GM12878 (cell line): Measurements from ENCODE around the gene TMEM255A. TPM values are rescaled to one million over a fixed set of nuclear protein-coding genes. Genes with fewer than 3 reads are reported as not detected.

Experiments
- ATAC-seq: fragments of 200-7000 bp; cut with Tn5 transposase; 3 replicates; pipeline ENCODE4 v1.9.1; 2020; ENCODE audit warnings: mild to moderate bottlenecking, moderate library complexity
- BruUV-seq: library from RNA; stranded (reverse); fragments of 400-500 nt; replicated peaks from 2 replicates; lab custom pipeline; 2021; lab: Mats Ljungman, UMichigan
- CTCF ChIA-PET: fragments of 300-600 bp; sonication (Branson Sonifier 250); formaldehyde crosslinking; extraction: SDS; loops from one replicate; lab custom pipeline; 2021; ENCODE audit warnings: inconsistent platforms; lab: Yijun Ruan, JAX
- POLR2A ChIA-PET: fragments of 350-600 bp; formaldehyde crosslinking; extraction: SDS; loops from one replicate; lab custom pipeline; 2021; ENCODE audit warnings: inconsistent platforms; lab: Charles Lee
- RAD21 ChIA-PET: fragments of 300-600 bp; sonication (Branson Sonifier 250); formaldehyde crosslinking; loops from one replicate; lab custom pipeline; 2023; ENCODE audit warnings: antibody characterized with exemption; ENCODE audit not compliant: unreplicated experiment; lab: Charles Lee
- SMC1A ChIA-PET: fragments of 300-600 bp; sonication (Branson Sonifier 250); formaldehyde crosslinking; loops from one replicate; lab custom pipeline; 2023; ENCODE audit not compliant: unreplicated experiment, uncharacterized antibody; lab: Charles Lee
- DNase-seq: peaks from one replicate; pipeline ENCODE4 v3.0.0-alpha.2; 2011; ENCODE audit warnings: low read depth, low spot score
- FAIRE-seq: peaks from 3 replicates; lab custom pipeline; 2011; peaks lifted over from hg19 to GRCh38; lab: Jason Lieb, UNC
- H2AFZ ChIP-seq: 2 replicates; pipeline ENCODE4 v1.6.0; 2011; ENCODE audit warnings: low read depth, low read length, control low read depth; ENCODE audit not compliant: control insufficient read depth
- H3K27ac ChIP-seq: 2 replicates; pipeline ENCODE4 v1.5.1; 2011; ENCODE audit warnings: control low read depth; ENCODE audit not compliant: control insufficient read depth, insufficient read depth
- H3K27me3 ChIP-seq, 2 experiments: replicated peaks in 1 of 2; 2 replicates each; pipeline versions ENCODE4 v1.6.0 to v1.6.1; 2011; ENCODE audit warnings: low read length in 1 of 2; ENCODE audit not compliant: control insufficient read depth in 2 of 2, insufficient read depth in 2 of 2
- H3K36me3 ChIP-seq, 2 experiments: 2 replicates each; pipeline ENCODE4 v1.5.1; 2011; ENCODE audit warnings: low read length in 1 of 2; ENCODE audit not compliant: control insufficient read depth in 2 of 2, insufficient read depth in 2 of 2
- H3K4me1 ChIP-seq: 2 replicates; pipeline ENCODE4 v1.6.1; 2011; ENCODE audit warnings: mild to moderate bottlenecking, low read length, moderate library complexity, mixed read lengths; ENCODE audit not compliant: control insufficient read depth, insufficient read depth
- H3K4me2 ChIP-seq: 2 replicates; pipeline ENCODE4 v1.6.0; 2011; ENCODE audit warnings: control low read depth; ENCODE audit not compliant: control insufficient read depth, insufficient read depth
- H3K4me3 ChIP-seq: fragments of 200-600 bp; sonication (generic); 2 replicates; pipeline ENCODE4 v1.5.1; 2016
- H3K79me2 ChIP-seq: 2 replicates; pipeline ENCODE4 v1.6.0; 2011; ENCODE audit warnings: low read length; ENCODE audit not compliant: control insufficient read depth, insufficient read depth
- H3K9ac ChIP-seq: 2 replicates; pipeline ENCODE4 v1.8.0; 2011; ENCODE audit warnings: low read length, control low read depth, mixed read lengths; ENCODE audit not compliant: control insufficient read depth, insufficient read depth
- H3K9me3 ChIP-seq: replicated peaks from 3 replicates; pipeline ENCODE4 v1.5.1; 2011; ENCODE audit warnings: mild to moderate bottlenecking, low read length; ENCODE audit not compliant: control insufficient read depth, insufficient read depth
- H4K20me1 ChIP-seq: 2 replicates; pipeline ENCODE4 v1.6.0; 2011; ENCODE audit not compliant: control insufficient read depth, insufficient read depth
- CHD1 ChIP-seq: IDR thresholded peaks from 2 replicates; pipeline ENCODE4 v1.6.1; 2012; ENCODE audit warnings: low read depth, low read length, improper control_type of control experiment
- CHD2 ChIP-seq: IDR thresholded peaks from 2 replicates; pipeline ENCODE4 v1.6.1; 2011; ENCODE audit warnings: low read depth, low read length, improper control_type of control experiment, borderline replicate concordance
- CREB1 ChIP-seq: IDR thresholded peaks from 2 replicates; pipeline ENCODE4 v1.6.1; 2012; ENCODE audit warnings: low read depth, mild to moderate bottlenecking, inconsistent platforms
- CTCF ChIP-seq, 3 experiments: IDR thresholded peaks in 2 of 3; conservative IDR thresholded peaks in 1 of 3; 2 replicates each; pipeline ENCODE4 v1.5.1; 2011; ENCODE audit warnings: low read depth in 3 of 3, low read length in 3 of 3, mild to moderate bottlenecking in 3 of 3, control low read depth in 2 of 3, moderate library complexity in 2 of 3, inconsistent platforms in 1 of 3, mixed read lengths in 1 of 3; ENCODE audit not compliant: control insufficient read depth in 2 of 3, insufficient read depth in 1 of 3; ENCODE audit errors: extremely low read depth in 1 of 3
- ELK1 ChIP-seq: IDR thresholded peaks from 2 replicates; pipeline ENCODE4 v1.6.1; 2012; ENCODE audit warnings: low read depth, low read length, improper control_type of control experiment
- FOXK2 ChIP-seq: fragments of 450-650 bp; IDR thresholded peaks from 2 replicates; pipeline ENCODE4 v1.6.1; 2017; ENCODE audit warnings: mild to moderate bottlenecking, moderate library complexity
- HCFC1 ChIP-seq: fragments of 150-350 bp; IDR thresholded peaks from 2 replicates; pipeline ENCODE4 v1.6.1; 2014; ENCODE audit warnings: low read length
- IRF3 ChIP-seq: fragments of 450-650 bp; IDR thresholded peaks from 2 replicates; pipeline ENCODE4 v1.6.1; 2014; ENCODE audit warnings: mild to moderate bottlenecking
- KAT2A ChIP-seq: conservative IDR thresholded peaks from 2 replicates; pipeline ENCODE4 v1.6.1; 2011; ENCODE audit warnings: low read depth, low read length; ENCODE audit not compliant: control insufficient read depth
- LARP7 ChIP-seq: fragments of 450-650 bp; IDR thresholded peaks from 2 replicates; pipeline ENCODE4 v1.6.1; 2017; ENCODE audit warnings: mild to moderate bottlenecking
- MYB ChIP-seq: fragments of 150-350 bp; IDR thresholded peaks from 2 replicates; pipeline ENCODE4 v1.6.1; 2014; ENCODE audit warnings: mild to moderate bottlenecking, low read depth, low read length, borderline replicate concordance
- NBN ChIP-seq: fragments of 450-650 bp; IDR thresholded peaks from 2 replicates; pipeline ENCODE4 v1.6.1; 2016
- NFXL1 ChIP-seq: fragments of 450-650 bp; IDR thresholded peaks from 2 replicates; pipeline ENCODE4 v1.6.1; 2017; ENCODE audit warnings: antibody characterized with exemption, mild to moderate bottlenecking, borderline replicate concordance
- PKNOX1 ChIP-seq: fragments of 450-650 bp; IDR thresholded peaks from 2 replicates; pipeline ENCODE4 v1.6.1; 2016; ENCODE audit warnings: mild to moderate bottlenecking
- PML ChIP-seq: IDR thresholded peaks from 2 replicates; pipeline ENCODE4 v1.6.1; 2012; ENCODE audit warnings: low read length, inconsistent platforms
- RAD21 ChIP-seq: IDR thresholded peaks from 2 replicates; pipeline ENCODE4 v1.6.1; 2011; ENCODE audit warnings: mild to moderate bottlenecking, low read depth, low read length, moderate library complexity; ENCODE audit not compliant: insufficient read depth
- RBBP5 ChIP-seq: fragments of 200-600 bp; sonication (generic); conservative IDR thresholded peaks from 2 replicates; pipeline ENCODE4 v1.6.1; 2016
- SMAD1 ChIP-seq: fragments of 450-650 bp; IDR thresholded peaks from 2 replicates; pipeline ENCODE4 v1.6.1; 2018; ENCODE audit warnings: mild to moderate bottlenecking, low read depth; ENCODE audit not compliant: partially characterized antibody
- SMC3 ChIP-seq: IDR thresholded peaks from 2 replicates; pipeline ENCODE4 v1.6.1; 2011; ENCODE audit warnings: low read length, improper control_type of control experiment, borderline replicate concordance
- STAT3 ChIP-seq: IDR thresholded peaks from 2 replicates; pipeline ENCODE4 v1.6.1; 2011; ENCODE audit warnings: low read depth, low read length, improper control_type of control experiment
- WGBS: methylation state at CpG from one replicate; pipeline ENCODE4 v1.1.6; 2016; ENCODE audit warnings: low lambda C conversion rate; ENCODE audit not compliant: insufficient replicate concordance, insufficient coverage; ENCODE audit errors: missing lambda C conversion rate; 5-methylcytosine and 5-hydroxymethylcytosine counted together
- in situ Hi-C: fragments of 300-500 bp; cut with MboI; formaldehyde crosslinking; loops from 9 replicates; pipeline ENCODE4 v1.14.3; 2018; ENCODE audit warnings: mixed read lengths
- intact Hi-C: fragments of 100-400 bp; cut with micrococcal nuclease; formaldehyde crosslinking; loops from one replicate; pipeline ENCODE4 v1.14.2; 2022; ENCODE audit not compliant: unreplicated experiment
- polyA plus RNA-seq, 11 experiments: library from polyadenylated mRNA; depleted of rRNA in 4 of 11; unstranded in 6 of 11; stranded (reverse) in 5 of 11; fragments of >200 nt; fragmentation: Nextera tagmentation in 4 of 11; fragmentation: Illumina TruSeq in 1 of 11; extraction: Ambion mirVana in 4 of 11; extraction: Trizol in 1 of 11; gene quantifications; 1 replicate in 1 of 11; 2 replicates in 10 of 11; pipeline versions ENCODE4 v1.2.1 to v1.2.3, GENCODE V29; 2011 to 2016; ENCODE audit warnings: inconsistent platforms in 2 of 11, missing spikeins in 2 of 11, low read depth in 1 of 11
- total RNA-seq, 4 experiments: library from RNA; depleted of rRNA in 3 of 4; stranded (reverse); fragments of >200 nt in 3 of 4; fragmentation: Illumina TruSeq in 1 of 4; extraction: Trizol in 1 of 4; gene quantifications; 2 replicates each; pipeline versions ENCODE4 v1.2.1 to v1.2.3, GENCODE V29; 2013 to 2021

The TMEM255A gene
- total and polyA plus RNA-seq, 10 of the 15 experiments (the other 5 are each of a cell fraction or from before 2014, with no cell fraction given), result 0.90 to 5.4 (median 1.3) TPM

- intact Hi-C loops, result loop anchor here (1.0 kb wide), 1 partner anchor 50 kb away; the partner anchor contains the start of gene ZBTB33
- H3K9me3 ChIP-seq, result no peaks in the 10 kb centered on the region
- H3K4me2 ChIP-seq, result no peak overlapping the region
- H3K36me3 ChIP-seq, result no peaks in the 10 kb centered on the region
- BruUV-seq, result no TSS peak
- POLR2A ChIA-PET, result interaction anchor here (0.6 to 2.9 kb wide), 6 partner anchors 9 to 774 kb away, joined by 3 to 17 read pairs (median 5); no protein-coding TSS in a partner anchor
- no peak overlapping the region for H2AFZ ChIP-seq
- CTCF ChIA-PET, result interaction anchor here (1.0 to 6.0 kb wide), 13 partner anchors 9 to 318 kb away, joined by 3 to 29 read pairs (median 4); no protein-coding TSS in a partner anchor
- H4K20me1 ChIP-seq, result no peaks in the 10 kb centered on the region
- ATAC-seq, result no peak
- peaks cover 13% of the 10 kb centered on the region for H3K4me1 ChIP-seq
- FAIRE-seq, result no peak
- RAD21 ChIA-PET, result interaction anchor here (0.7 to 4.5 kb wide), 6 partner anchors 9 to 49 kb away, joined by 3 to 29 read pairs (median 5); partner anchors contain the start of gene ZBTB33
- no peak overlapping the region for H3K27ac ChIP-seq
- H3K9ac ChIP-seq, result no peak overlapping the region
- H3K27me3 ChIP-seq, result no peaks in the 10 kb centered on the region
- H3K79me2 ChIP-seq, result no peaks in the 10 kb centered on the region
- WGBS, result 67% methylated on average over 2 of the region's 2 CpGs
- in situ Hi-C loops, result no loop called here
- SMC1A ChIA-PET, result interaction anchor here (1.0 to 6.6 kb wide), 5 partner anchors 10 to 86 kb away, joined by 3 to 55 read pairs (median 6); partner anchors contain the start of genes TMEM255A and ZBTB33
- DNase-seq, result no peak
- H3K4me3 ChIP-seq, result no peak overlapping the region
- TF ChIP-seq CHD1, result no peak
- no peak for TF ChIP-seq STAT3
- TF ChIP-seq FOXK2, result no peak
- no peak for TF ChIP-seq CREB1
- no peak for TF ChIP-seq SMAD1
- TF ChIP-seq LARP7, result no peak
- TF ChIP-seq ELK1, result no peak
- peak in 2 of 3 experiments; percentile 10 to 20; a peak in 1 of 6 replicates for TF ChIP-seq CTCF (IDR thresholded peaks at IDR 0.05 in 2 of 3, conservative IDR thresholded peaks at IDR 0.05 in 1 of 3; ENCODE audit: control insufficient read depth in 2 of 3, extremely low read depth in 1 of 3, insufficient read depth in 1 of 3, low read depth in 3 of 3, low read length in 3 of 3)
- no peak for TF ChIP-seq MYB
- peak; percentile 48 for TF ChIP-seq RAD21
- TF ChIP-seq PML, result no peak
- TF ChIP-seq SMC3, result peak; percentile 28; the same call in 1 of the 2 replicates
- no peak for TF ChIP-seq KAT2A
- no peak for TF ChIP-seq CHD2
- no peak for TF ChIP-seq NFXL1
- no peak for TF ChIP-seq HCFC1
- TF ChIP-seq IRF3, result no peak
- no peak for TF ChIP-seq RBBP5
- TF ChIP-seq PKNOX1, result no peak
- TF ChIP-seq NBN, result no peak
Observed at GRCh38 chrX:120299928-120300327, 11.3 kb downstream of the TMEM255A start.
